Suppressor macrophage treated with lipopolysaccharide for 1 hour (primary cell): ENCODE results near the gene CRABP2.

Experiments used
- DNase-seq, 3 donors: peaks; one replicate each; pipeline ENCODE4 v3.0.0-alpha.2; 2020 to 2022

The CRABP2 gene

DNA sequence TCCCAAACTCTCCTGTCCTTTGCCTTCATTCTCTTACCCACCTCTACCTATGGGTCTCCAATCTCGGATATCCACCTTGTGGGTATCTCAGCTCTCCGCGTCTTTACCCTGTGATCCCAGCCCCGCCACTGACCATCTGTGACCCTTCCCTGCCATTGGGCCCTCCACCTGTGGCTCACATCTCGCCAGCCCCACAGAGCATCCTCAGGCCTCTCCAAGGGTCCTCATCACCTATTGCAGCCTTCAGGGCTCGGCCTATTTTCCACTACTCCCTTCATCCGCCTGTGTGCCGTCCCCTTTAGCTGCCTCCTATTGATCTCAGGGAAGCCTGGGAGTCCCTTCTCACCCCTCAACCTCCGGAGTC lies 52.4 kb downstream of the CRABP2 start:
- no peak for DNase-seq

DNA sequence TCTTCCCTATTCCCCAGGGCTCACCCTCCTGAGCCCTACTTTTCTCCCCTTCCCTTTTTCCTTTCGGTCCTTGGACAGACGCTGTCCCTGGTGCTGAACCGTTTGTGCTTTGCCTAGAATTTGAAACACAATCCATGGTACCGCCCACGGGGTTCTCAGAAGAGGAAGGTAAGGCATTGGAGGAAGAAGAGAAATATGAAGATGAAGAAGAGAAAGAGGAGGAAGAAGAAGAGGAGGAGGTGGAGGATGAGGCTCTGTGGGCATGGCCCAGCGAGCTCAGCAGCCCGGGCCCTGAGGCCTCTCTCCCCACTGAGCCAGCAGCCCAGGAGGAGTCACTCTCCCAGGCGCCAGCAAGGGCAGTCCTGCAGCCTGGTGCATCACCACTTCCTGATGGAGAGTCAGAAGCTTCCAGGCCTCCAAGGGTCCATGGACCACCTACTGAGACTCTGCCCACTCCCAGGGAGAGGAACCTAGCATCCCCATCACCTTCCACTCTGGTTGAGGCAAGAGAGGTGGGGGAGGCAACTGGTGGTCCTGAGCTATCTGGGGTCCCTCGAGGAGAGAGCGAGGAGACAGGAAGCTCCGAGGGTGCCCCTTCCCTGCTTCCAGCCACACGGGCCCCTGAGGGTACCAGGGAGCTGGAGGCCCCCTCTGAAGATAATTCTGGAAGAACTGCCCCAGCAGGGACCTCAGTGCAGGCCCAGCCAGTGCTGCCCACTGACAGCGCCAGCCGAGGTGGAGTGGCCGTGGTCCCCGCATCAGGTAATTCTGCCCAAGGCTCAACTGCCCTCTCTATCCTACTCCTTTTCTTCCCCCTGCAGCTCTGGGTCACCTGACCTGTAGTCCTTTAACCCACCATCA lies 53.0 kb downstream of the CRABP2 start:
- DNase-seq, result peak; percentile 73 to 90 (median 79)
